ENCODE measurements around the gene NCKAP5.

DNA sequence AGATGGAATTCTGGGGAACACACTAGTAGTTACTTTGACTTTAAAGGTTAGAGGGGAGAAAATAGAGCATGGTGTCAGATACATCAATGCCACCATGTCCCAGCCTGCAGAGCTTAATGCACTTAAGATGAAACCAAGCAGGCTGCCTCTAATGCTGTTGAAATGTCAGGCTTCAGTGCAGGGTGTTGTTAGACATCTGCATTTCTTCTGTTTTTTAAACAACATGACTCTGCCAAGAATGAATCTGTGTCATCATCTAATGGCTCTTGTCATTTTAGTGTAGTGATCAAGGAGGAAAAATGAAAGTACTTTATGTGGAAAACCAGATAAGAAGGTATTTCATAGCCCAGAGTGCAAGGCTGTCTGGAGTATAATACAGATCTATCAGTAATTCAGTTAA, 928.1 kb downstream of the NCKAP5 start:
- TF ChIP-seq ELF4 (IDR thresholded peaks at IDR 0.05) (no peak), SUZ12 (IDR thresholded peaks at IDR 0.05) (no peak), ARNT (IDR thresholded peaks at IDR 0.05) (no peak), BHLHE40 (IDR thresholded peaks at IDR 0.05; ENCODE audit: borderline replicate concordance) (no peak), SP1 (IDR thresholded peaks at IDR 0.05) (no peak), FOXK2 (IDR thresholded peaks at IDR 0.05) (no peak), ZNF384 (IDR thresholded peaks at IDR 0.05) (no peak), L3MBTL2 (conservative IDR thresholded peaks at IDR 0.05) (no peak), NFRKB (IDR thresholded peaks at IDR 0.05) (no peak), HDGF (IDR thresholded peaks at IDR 0.05; ENCODE audit: borderline replicate concordance) (no peak)
- TF ChIP-seq, protein P1, sequence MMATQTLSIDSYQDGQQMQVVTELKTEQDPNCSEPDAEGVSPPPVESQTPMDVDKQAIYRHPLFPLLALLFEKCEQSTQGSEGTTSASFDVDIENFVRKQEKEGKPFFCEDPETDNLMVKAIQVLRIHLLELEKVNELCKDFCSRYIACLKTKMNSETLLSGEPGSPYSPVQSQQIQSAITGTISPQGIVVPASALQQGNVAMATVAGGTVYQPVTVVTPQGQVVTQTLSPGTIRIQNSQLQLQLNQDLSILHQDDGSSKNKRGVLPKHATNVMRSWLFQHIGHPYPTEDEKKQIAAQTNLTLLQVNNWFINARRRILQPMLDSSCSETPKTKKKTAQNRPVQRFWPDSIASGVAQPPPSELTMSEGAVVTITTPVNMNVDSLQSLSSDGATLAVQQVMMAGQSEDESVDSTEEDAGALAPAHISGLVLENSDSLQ (IDR thresholded peaks at IDR 0.05), result no peak

Measured in HEK293T (cell line).